ENCODE results near the gene SLC9A9. TPM values are rescaled to one million over a fixed set of nuclear protein-coding genes. Genes with fewer than 3 reads are reported as not detected.

SLC9A9 gene
- total and polyA plus RNA-seq, 2 of the 8 experiments (the other 6 are each of a cell fraction or from before 2014, with no cell fraction given): 0.48 to 1.1 TPM

GRCh38 chr3:143897576-143898295, 49.5 kb upstream of the SLC9A9 start (continued):
- TF ChIP-seq CHD7 (IDR thresholded peaks at IDR 0.05; ENCODE audit: insufficient replicate concordance, low read length): no peak
- no peak for TF ChIP-seq CBX5 (IDR thresholded peaks at IDR 0.05; ENCODE audit: low read depth, low read length)
- TF ChIP-seq SP4 (IDR thresholded peaks at IDR 0.05; ENCODE audit: low read length): no peak
- TF ChIP-seq TAF1 (IDR thresholded peaks at IDR 0.05; ENCODE audit: low read depth, low read length): no peak
- TF ChIP-seq, protein P1, sequence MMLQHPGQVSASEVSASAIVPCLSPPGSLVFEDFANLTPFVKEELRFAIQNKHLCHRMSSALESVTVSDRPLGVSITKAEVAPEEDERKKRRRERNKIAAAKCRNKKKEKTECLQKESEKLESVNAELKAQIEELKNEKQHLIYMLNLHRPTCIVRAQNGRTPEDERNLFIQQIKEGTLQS (IDR thresholded peaks at IDR 0.05; ENCODE audit: insufficient read depth, low read depth, low read length): no peak
- TF ChIP-seq KDM1A (IDR thresholded peaks at IDR 0.05; ENCODE audit: borderline replicate concordance, low read length): no peak
- TF ChIP-seq SP1 (IDR thresholded peaks at IDR 0.05; ENCODE audit: low read depth, low read length): no peak
